MM.1S (cell line): ENCODE data around the gene TPR.

ENCODE experiments used
- CTCF ChIP-seq: fragments of 300-600 bp; sonication (generic); IDR thresholded peaks from 2 replicates; pipeline ENCODE4 v1.5.1; 2016; ENCODE audit warnings: antibody characterized with exemption, low read length, mixed read lengths
- EZH2 ChIP-seq: fragments of 300-600 bp; sonication (generic); optimal IDR thresholded peaks from 2 replicates; pipeline ENCODE3; 2017; ENCODE audit warnings: low read depth, mild to moderate bottlenecking, antibody characterized with exemption, low read length, mixed read lengths

GRCh38 chr1:186420311-186420710 lies 45.3 kb upstream of the TPR start:
- TF ChIP-seq CTCF = no peak
- no peak for TF ChIP-seq EZH2
